ENCODE data around the gene HPS3.
A peak's percentile ranks its signal among the peaks of the same experiment; 100 is the strongest.

Gene HPS3

GRCh38 chr3:149120051-149120972 lies 9.1 kb upstream of the HPS3 start:
- DNase-seq: peak; percentile 14

GRCh38 chr3:149122721-149123578 lies 6.5 kb upstream of the HPS3 start:
- DNase-seq: no peak

GRCh38 chr3:149128821-149129220 lies 617 bp upstream of the HPS3 start:
- no peak for DNase-seq

GRCh38 chr3:149131589-149131988 lies 2.2 kb downstream of the HPS3 start:
- DNase-seq: no peak

GRCh38 chr3:149134575-149134974 lies 5.1 kb downstream of the HPS3 start:
- no peak for DNase-seq

GRCh38 chr3:149142682-149143081 lies 13.2 kb downstream of the HPS3 start:
- DNase-seq: no peak

- no peak for DNase-seq
Observed at GRCh38 chr3:149145356-149145755, 15.9 kb downstream of the HPS3 start.

- no peak for DNase-seq
Observed at GRCh38 chr3:149145974-149146373, 16.5 kb downstream of the HPS3 start.

- DNase-seq: no peak
Observed at GRCh38 chr3:149150436-149150835, 21.0 kb downstream of the HPS3 start.

- no peak for DNase-seq
Observed at GRCh38 chr3:149151843-149152242, 22.4 kb downstream of the HPS3 start.

- no peak for DNase-seq
Observed at GRCh38 chr3:149152420-149152819, 23.0 kb downstream of the HPS3 start.

- DNase-seq: no peak
Observed at GRCh38 chr3:149153402-149153801, 24.0 kb downstream of the HPS3 start.

- DNase-seq: no peak
Observed at GRCh38 chr3:149160754-149161300, 31.4 kb downstream of the HPS3 start.

GRCh38 chr3:149162007-149162406 lies 32.6 kb downstream of the HPS3 start:
- no peak for DNase-seq

GRCh38 chr3:149163066-149163465 lies 33.6 kb downstream of the HPS3 start:
- DNase-seq: no peak

GRCh38 chr3:149167898-149168297 lies 38.5 kb downstream of the HPS3 start:
- DNase-seq: no peak

- DNase-seq: no peak
Observed at GRCh38 chr3:149170672-149171071, 41.2 kb downstream of the HPS3 start.

- DNase-seq: no peak
Observed at GRCh38 chr3:149174901-149175300, 45.5 kb downstream of the HPS3 start.

GRCh38 chr3:149177122-149177521 lies 47.7 kb downstream of the HPS3 start:
- no peak for DNase-seq

- DNase-seq: no peak
Observed at GRCh38 chr3:149179220-149179619, 49.8 kb downstream of the HPS3 start.

GRCh38 chr3:149180057-149180573 lies 50.7 kb downstream of the HPS3 start:
- DNase-seq: no peak

- DNase-seq: no peak
Observed at GRCh38 chr3:149181182-149181581, 51.7 kb downstream of the HPS3 start.

GRCh38 chr3:149186219-149186618 lies 56.8 kb downstream of the HPS3 start:
- no peak for DNase-seq
